ENCODE results near the gene SLC1A3.

SLC1A3 gene

DNA sequence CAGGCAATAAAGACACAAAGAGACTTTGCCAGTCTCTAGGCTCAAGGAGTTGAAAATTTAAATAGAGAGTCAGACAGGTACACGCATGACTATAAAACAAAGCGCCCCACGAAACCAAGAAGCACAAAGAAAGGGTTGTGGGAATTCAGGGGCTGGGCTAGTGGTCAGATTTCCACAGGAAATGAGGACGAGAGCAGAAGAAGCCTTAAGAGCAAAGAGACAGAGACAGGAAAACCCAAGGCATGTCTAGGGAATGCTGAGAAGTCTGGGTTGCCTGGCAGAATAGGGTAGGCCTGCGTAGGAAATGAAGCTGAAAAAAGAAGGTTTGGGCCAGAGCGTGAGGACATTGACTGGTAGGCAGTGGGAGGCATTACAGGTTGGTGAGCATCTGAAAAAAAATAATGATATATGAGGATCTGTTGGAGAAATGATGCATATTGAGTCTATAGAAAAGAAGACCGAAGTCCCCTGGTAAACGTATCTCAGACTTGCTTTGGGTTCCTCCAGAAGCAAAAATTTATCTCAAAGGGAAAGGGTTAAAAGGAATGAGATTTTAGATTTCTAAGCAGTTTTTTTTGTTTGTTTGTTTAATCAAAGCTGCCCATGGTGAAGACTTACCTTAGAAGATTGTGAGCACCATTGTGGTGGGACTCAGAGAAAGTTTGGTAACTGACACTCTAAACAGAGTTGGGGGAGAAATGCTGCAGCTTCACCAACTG lies 51.8 kb downstream of the SLC1A3 start:
- DNase-seq = no peak

- no peak for DNase-seq
Observed at GRCh38 chr5:36659411-36659810, 53.0 kb downstream of the SLC1A3 start.

DNA sequence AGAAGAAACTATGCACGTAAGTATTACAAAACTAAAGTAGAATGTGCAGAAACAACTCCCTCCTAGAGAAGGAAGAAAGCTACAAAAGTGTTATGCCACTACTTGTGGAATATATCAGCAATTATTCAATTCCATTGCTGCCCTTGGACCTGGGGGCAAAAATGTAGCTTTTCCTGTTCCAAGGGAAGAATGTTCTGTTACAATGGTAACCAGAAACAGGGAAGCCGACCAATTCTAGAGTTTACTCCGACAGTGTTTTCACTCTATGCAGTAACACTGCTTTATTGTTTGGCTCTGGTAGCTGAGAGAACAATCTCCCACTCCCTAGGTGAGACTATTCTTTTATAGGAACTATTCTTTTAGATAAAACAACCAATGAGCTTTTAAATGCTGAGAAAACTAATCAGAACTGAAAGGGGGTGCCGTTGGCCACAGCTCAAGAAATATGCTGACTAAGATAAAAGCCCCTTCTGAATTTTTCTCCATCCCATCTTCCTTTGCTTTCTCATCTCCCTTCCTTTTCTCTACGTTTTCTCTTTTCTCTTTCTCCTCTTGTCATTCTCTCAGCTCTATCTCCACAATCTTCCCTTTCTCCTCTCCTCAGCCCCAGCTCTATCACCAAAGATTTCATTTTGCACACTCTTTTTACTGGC lies 54.1 kb downstream of the SLC1A3 start:
- no peak for DNase-seq

- no peak for DNase-seq
Observed at GRCh38 chr5:36661456-36662220, 55.2 kb downstream of the SLC1A3 start.

- no peak for DNase-seq
Observed at GRCh38 chr5:36662291-36662851, 56.0 kb downstream of the SLC1A3 start.

DNA sequence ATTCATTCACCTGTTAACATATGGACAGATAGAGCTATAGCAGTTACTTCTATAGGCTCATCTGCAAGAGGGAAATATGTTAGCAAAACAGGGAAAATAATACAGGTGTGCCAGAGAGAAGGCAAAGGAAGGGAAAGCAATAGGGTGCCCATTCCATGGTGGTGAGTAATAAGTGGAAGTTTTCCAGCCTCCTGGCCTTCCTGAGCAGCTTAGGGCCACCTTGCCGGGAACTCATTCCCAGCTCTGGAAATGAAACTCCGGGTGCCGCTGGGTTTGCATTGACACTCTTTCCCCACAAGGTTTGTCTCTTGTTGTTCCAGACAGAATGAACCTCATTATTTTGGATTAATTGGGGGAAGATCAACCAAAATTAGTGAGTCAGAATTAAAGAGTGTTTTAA lies 58.4 kb downstream of the SLC1A3 start:
- DNase-seq = no peak

DNA sequence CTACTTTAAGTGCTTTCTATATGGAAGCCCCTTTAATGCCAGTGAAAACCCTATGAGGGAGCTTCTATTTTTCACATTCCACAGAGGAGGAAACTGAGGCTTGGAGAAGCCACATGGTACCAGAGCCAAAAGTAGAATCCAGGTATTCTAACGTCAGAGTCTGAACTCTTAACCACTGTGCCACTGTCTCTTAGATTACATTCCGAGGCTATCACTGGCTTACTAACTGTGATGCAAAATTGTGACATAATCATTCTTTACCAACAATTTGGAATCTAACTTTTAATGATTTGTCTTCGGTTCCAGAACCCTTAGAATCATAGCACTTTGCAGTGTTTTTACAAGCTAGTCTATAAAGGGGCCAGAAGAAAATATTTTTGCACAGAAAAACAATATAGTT lies 59.2 kb downstream of the SLC1A3 start:
- DNase-seq = no peak

DNA sequence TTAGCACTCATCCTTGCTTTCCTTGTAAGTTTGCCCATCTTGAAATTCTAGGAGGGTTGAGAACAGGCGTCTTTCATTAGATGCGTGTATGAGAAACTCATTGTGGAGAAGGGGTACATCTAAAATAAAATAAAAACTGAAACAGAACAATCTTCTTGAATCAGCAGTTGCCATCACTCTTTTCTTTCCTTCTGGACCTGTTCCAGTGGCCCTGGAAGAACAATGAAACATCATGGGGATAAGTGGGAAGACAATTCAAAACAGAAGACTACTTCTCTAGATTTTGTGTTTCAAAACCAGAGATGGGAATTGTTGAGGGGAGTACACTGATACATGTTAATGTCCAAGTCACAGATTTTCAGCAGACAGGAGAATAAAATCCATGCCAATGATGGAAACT lies 59.9 kb downstream of the SLC1A3 start:
- no peak for DNase-seq

DNA sequence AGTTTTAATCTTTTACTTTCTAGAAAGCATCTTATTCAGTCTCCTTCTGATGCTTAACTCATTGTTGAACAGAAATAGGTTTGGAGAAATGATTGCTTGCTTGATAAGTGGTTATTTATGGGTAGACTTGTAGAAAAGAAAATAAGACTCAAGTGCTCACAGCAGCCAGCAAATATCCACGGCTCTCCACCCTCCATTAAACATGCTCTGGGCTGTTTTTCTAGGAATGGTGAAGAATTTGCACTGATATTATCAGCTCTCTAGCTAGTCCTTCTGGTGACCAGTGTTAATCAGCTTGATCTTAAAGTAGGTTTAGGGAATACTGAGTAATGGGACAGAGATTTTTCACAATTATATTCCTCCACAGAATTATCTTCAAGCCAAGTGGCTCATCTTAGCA lies 60.6 kb downstream of the SLC1A3 start:
- no peak for DNase-seq

GRCh38 chr5:36667824-36668223 lies 61.4 kb downstream of the SLC1A3 start:
- no peak for DNase-seq

DNA sequence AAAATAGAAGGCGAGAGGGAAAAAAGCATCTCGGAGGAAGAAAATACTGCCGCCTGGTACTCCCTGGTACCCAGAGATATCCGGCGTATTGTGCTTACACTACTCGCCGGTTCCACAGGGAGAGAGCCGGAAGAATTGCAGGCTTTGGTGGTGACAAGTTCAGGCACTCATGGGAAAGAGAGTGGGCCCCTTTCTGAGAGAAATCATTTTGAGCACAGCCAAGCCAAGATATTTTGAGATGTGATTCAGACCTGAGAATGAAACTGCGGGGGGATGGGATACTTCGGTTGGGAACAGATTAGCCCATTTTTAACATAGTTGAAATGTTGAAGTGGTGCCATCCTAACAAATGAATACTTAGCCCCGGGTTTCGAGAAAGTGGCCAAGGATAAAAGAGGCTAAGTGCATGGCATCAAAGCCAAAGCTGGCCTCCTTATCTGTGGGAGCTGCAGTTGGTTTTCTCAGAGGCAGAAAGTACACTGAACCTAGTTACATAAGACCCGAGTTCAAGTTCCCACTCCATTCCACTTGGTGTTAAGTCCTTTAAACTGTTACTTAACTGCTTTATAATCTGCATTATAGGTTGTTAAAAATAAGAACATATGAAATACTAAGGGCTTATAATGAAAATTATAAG lies 62.7 kb downstream of the SLC1A3 start:
- no peak for DNase-seq

DNA sequence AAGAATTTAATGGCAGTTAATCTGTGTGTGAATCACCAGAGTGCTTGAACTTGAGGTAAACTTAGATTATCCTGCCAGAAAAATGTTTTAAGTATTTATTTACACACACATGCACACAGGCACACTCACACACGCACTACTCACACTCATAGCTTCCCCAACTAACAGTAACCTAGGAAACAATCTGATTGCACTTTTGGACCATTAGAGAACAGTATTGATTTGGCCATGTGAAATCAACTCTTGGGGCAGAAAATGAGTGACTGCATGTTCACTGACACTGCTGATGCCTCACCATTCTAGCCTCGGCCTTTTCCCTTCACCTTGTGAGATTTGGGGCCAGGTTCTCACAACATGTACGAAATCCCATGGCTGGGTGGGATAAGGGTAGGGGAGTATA lies 64.1 kb downstream of the SLC1A3 start:
- DNase-seq = no peak

GRCh38 chr5:36675282-36675681 lies 68.9 kb downstream of the SLC1A3 start:
- DNase-seq = no peak

DNA sequence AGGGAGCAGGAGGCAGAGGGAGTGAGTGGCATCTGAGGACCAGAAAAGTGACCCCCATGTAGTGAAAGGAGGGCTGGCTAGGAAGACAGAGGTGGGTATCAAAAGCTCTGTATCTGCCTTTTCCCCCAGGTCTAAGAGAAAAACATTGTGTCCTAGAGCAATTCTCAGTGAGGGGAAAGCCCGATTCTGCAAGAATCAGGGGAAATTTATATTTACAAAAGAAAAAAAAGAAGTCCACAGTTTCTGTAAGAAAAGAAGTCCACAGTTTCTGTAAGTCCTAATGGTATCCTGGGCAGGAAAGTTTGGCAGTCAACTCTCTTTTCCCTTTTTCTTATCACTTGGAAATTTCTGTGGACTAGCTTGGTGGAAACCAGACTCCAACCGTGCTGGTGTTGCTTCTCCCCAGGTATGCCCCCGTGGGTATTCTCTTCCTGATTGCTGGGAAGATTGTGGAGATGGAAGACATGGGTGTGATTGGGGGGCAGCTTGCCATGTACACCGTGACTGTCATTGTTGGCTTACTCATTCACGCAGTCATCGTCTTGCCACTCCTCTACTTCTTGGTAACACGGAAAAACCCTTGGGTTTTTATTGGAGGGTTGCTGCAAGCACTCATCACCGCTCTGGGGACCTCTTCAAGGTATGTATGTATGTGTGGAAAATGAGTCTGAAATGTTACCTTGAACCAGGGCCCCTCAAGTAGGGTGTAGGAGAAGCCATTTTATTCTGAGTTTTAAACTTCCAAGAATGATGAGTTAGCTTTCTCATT lies 73.0 kb downstream of the SLC1A3 start:
- DNase-seq = no peak

DNA sequence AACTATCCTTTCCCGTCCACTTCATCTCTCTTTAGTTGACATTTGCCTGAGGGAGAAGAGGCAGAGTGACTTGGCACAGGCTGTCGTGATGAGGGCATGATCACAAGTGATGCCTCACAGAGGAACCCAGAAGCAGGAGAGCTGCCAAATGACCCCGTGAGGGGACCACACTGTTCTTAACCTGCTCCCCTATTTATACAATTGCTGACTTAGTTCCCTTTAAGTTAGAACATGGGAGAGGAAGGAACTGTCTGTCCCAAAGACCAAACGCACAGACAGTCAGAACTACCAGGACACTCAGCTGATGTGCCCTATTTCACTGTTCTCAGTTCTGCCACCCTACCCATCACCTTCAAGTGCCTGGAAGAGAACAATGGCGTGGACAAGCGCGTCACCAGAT lies 73.7 kb downstream of the SLC1A3 start:
- DNase-seq = no peak

DNA sequence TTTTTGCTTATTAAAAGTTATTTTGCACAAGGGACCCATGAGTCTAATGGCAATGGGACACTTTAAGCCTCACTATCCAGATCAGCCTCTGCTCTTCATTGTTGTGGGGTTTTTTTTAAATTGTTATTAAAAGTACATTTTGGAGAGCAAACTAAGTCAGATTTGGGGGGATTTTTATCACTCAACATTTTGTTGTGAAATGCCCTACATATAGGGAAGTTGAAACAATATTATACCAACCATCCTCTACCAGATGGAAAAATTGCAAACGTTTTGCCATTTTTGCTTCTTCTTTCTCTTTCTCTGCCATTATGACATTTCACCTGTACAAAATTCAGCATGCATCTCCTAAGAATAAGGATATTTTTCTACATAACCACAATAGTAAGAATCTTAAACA lies 75.3 kb downstream of the SLC1A3 start:
- DNase-seq = no peak

- no peak for DNase-seq
Observed at GRCh38 chr5:36682499-36682898, 76.1 kb downstream of the SLC1A3 start.

DNA sequence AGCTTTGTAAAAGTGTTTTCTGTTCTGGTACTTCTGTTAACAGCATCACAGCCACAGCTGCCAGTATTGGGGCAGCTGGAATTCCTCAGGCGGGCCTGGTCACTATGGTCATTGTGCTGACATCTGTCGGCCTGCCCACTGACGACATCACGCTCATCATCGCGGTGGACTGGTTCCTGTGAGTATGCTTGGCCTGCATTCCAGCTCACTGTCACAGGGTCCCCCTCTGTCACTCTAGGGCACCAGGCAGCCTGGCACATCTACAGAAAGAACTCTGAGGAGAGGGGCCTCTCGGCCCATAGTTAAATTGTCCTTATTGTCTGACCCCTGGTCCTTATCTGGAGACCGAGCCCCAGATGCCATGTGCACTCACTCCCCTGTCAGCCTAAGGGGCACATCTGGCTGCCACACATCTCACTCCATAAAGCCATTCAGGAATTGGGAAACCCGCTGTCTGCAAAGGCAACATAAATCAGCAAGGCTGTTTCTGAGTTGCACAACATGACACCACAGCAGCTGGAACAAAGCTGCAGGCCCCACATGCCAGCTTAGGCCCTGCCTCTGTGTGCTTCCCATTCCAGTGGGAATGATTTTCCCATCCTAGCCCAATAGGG lies 77.5 kb downstream of the SLC1A3 start:
- DNase-seq = no peak

DNA sequence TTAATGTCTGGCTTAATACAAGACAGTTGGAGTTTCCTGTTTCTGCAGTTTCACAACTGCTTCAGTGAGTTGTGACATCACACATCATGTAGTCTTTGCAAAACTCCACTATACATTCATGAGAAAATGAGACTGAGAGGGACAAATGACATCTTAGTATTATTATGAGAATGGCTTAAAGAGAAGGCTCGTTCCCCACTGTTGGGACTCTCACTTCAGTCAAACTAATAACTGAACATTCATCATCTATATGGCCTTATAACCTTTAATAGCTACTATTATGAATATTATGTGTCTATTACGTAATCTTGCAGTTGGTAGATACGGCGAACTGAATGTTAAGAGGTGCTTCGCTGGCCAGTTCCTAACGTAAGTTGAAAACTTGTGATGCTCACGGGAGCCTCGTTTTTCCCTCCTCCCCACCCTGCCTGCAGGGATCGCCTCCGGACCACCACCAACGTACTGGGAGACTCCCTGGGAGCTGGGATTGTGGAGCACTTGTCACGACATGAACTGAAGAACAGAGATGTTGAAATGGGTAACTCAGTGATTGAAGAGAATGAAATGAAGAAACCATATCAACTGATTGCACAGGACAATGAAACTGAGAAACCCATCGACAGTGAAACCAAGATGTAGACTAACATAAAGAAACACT lies 79.4 kb downstream of the SLC1A3 start:
- no peak for DNase-seq

DNA sequence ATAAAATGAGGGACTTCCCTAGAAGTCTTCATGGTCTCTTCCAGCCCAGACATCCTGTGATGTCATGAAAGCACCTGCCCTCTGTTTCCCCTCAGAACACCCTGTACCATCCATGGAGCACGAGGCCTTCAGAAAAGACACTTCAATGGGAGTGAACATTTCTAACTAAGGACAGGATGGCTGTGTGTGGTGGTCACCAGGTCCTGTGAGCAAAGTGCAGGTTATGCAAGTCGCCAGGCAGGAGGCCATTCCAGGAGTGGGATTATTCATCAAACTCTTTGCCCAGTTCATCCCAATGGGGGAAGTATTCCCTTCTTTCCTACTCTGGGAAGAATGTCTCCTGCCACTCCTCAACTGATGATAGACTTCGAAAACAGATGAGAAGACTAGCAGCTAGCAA lies 80.5 kb downstream of the SLC1A3 start:
- DNase-seq = no peak

DNA sequence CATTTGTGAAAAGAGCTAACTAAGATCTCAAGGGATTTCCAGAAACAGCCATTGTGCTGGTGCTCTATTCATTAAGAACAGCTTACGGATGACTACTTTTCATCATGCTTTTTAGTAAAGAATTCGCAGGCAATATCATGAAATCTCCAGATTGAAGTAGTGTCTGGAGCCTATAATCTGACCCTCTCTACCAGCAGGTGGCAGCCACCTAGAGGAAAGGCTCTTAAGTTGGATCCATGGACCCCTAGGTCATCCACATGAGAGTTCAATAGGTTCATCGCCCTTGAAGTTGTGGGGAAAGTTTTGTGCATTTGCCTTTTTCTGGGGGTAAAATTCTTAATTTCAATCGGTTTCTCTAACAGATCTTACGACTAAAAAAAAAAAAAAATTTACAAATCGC lies 82.3 kb downstream of the SLC1A3 start:
- DNase-seq = no peak

Data from CD4-positive, alpha-beta T cell treated with Interleukin-6 for 4 hours (primary cell).